ENCODE measurements around the gene KRTAP12-3.

GRCh38 chr21:44686000-44686781 is 28.5 kb downstream of the KRTAP12-3 start:
- no peak for TF ChIP-seq CTCF (IDR thresholded peaks at IDR 0.05 in 8 of 11, conservative IDR thresholded peaks at IDR 0.05 in 3 of 11)
- TF ChIP-seq POLR2A (IDR thresholded peaks at IDR 0.05): no peak
- no peak for TF ChIP-seq POLR2AphosphoS5 (IDR thresholded peaks at IDR 0.05)
